GM19324 (cell line): Measurements from ENCODE around the gene GCG.

Source experiments
- ATAC-seq: cut with Tn5 transposase; IDR thresholded peaks from one replicate; pipeline ENCODE4 v1.9.1; 2021; ENCODE audit warnings: mild to moderate bottlenecking, moderate library complexity; ENCODE audit not compliant: unreplicated experiment, low FRiP score

Gene GCG

GRCh38 chr2:162153608-162154224 is 1.7 kb upstream of the GCG start:
- peak; percentile 98 for ATAC-seq

DNA sequence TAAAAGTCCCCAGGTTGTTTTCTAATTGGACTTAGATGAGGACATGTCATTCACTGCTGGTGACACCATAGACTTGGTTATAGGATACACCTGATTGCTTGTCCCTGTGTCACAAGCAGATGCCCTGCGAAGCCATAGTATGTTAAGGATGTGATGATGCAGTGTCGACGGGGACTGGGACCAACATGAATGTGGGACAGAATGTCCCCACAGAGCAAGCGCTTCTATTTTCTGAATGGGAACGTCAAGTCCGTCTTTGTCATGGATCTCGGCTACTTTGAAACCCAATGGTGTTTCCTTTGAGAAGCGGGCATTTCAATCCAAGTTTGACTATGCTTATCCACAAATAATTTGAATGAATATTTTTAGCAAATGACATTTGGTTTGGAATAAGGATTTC is 2.1 kb downstream of the GCG start:
- ATAC-seq, result no peak

GRCh38 chr2:162149466-162149865 is 2.6 kb downstream of the GCG start:
- ATAC-seq, result no peak

GRCh38 chr2:162148956-162149355 is 3.1 kb downstream of the GCG start:
- ATAC-seq, result no peak

- no peak for ATAC-seq
Measured at GRCh38 chr2:162143969-162144368, 8.1 kb downstream of the GCG start.

DNA sequence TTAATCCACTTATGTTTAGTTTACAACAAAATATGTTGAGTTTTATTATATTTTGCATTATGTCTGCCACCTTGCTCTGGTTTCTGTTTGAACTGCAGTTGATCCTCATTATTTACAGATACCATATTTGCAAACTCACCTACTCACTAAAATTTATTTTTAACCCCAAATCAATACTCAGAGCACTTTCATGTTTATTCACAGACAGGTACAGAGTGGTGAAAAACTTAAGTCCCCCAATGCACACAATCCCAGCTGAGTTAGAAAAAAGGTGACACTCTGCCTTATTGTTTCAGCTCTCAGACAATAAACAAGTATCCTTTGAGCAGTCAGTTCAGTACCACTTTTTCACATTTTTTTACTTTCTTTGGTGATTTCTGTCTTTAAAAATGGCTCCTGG is 13.7 kb downstream of the GCG start:
- ATAC-seq, result no peak

- ATAC-seq, result no peak
Measured at GRCh38 chr2:162127422-162127821, 24.6 kb downstream of the GCG start.

- ATAC-seq, result no peak
Measured at GRCh38 chr2:162126527-162126926, 25.5 kb downstream of the GCG start.

GRCh38 chr2:162126111-162126519 is 25.9 kb downstream of the GCG start:
- peak; percentile 85 for ATAC-seq

DNA sequence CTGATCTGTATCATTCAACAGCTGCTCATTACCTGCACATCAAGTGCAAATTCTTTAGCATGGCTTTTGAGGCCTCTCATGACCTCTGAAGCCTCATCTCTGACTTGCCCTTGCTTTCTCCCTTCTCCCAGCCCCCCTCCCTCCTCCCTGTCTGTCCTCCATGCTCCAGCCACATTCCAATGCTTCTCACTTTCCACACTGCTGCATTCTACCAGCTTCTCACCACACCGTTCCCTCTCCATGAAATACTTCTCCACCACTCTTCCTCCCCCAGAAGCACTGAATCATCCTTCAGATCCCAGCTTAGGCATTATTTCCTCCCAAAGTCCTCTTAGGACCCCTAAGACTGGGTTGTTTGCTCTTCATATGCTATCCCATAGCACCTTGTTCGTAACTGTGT is 26.9 kb downstream of the GCG start:
- ATAC-seq, result no peak

GRCh38 chr2:162123806-162124758 is 28.0 kb downstream of the GCG start:
- ATAC-seq, result no peak

DNA sequence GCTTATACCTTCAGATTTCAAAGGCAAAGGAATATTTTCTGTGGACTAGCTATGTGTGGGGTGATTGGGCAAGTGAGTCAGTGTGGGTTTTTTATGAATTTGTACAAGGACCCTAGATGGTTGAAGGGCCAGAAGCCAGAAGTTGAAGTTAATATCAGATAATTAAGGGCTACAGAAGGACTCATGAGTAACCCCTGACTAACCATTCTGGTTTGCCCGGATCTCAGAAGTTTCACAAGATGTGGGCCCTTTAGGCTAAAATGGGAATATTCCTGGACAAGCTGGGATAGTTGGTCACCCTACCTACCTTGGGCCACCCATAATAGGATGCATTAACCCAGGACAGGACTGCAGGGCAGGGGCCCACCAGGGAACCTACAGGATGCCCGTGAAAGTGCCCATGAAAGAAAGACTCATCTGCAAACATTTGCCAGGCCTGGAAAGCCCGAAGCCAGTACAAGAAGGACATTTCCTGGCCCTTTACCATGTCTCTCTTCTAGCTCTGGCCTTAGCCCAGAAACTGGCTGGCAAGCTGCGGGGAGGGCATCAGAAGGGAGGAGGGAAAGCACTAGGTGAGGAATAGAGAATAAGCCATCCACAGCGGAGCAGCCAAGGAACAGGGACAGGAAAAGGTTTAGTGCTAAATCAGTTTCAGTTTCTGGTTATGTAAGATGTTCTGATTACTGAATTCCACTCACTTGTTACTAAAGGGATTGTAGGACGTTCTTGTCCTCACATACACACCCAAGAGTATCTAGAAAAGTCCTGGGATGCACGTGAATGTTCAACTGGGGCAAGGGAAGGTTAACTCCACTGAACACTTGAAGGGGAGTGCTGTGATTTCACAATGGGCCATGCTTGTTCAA is 33.6 kb downstream of the GCG start:
- ATAC-seq, result no peak

DNA sequence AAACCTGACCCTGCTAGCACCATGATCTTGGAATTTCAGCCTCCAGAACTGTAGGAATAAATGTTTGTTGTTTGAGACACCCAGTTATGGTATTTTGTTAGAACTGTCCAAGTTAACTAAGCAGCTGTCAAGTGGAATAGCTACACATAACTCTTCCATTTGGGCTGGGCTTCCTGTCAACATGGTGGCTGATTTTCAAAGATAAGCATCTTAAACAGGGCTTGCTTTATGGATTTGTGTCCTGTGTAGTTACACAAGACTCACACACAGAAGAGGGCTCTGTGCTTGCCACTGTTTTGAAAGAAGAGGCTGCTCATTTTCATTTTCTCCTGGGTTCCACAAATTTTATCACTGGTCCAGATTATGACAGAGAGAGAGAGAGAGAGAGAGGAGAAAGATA is 35.7 kb downstream of the GCG start:
- ATAC-seq, result no peak

DNA sequence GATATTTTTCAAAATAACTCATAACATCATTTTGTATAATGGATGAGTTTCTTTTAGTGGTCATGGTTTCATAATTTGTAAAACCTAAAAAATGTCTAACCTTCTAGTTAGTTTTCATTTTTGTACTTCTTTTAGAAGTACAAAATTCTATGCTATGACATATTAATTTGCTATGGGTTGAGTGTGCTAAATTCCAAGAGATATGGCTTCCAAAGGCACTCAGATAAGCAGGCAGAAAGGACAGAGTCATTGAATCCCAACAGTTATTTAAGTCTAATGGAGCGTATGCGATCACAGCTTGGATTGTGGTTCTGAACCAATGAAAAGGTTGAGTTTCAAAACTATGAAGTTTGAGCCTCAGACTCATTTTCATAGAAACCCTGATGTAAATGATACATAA is 37.0 kb downstream of the GCG start:
- no peak for ATAC-seq

DNA sequence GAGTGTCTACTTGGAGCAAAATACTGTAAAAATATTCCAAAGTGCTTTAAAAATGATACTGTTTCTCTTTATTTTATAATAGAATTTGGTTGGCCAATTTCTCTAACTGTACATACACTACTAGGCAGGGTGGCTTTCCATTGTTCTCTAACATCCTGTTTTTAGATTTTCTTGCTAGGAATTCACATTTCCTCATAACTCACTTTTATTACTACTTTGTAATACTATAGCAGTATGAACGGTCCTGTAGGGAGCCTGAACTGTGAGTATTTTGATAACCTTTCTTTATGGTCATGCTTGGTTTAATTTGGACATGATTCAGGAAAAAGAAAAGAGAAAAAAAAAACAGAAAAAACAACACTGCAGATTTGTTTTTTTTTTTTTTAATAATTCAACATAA is 37.8 kb downstream of the GCG start:
- no peak for ATAC-seq

DNA sequence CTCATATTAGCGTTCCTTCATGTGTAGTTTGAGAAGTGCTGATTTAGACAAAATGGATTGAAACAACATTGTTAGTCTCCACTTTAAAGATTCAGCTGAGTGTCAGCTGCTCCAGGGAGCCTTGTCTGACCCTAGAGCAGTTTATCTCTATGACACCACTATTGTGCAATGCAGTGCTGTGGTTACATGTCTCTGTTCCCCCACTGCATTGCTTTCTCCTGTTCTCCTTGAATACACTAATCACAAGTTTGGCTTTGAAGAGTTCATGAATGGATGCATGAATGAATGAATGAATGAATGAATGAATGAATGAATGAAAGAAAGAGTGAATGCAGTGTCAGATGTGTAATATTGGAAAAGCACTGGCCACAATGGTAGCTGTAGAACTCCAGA is 38.3 kb downstream of the GCG start:
- no peak for ATAC-seq

DNA sequence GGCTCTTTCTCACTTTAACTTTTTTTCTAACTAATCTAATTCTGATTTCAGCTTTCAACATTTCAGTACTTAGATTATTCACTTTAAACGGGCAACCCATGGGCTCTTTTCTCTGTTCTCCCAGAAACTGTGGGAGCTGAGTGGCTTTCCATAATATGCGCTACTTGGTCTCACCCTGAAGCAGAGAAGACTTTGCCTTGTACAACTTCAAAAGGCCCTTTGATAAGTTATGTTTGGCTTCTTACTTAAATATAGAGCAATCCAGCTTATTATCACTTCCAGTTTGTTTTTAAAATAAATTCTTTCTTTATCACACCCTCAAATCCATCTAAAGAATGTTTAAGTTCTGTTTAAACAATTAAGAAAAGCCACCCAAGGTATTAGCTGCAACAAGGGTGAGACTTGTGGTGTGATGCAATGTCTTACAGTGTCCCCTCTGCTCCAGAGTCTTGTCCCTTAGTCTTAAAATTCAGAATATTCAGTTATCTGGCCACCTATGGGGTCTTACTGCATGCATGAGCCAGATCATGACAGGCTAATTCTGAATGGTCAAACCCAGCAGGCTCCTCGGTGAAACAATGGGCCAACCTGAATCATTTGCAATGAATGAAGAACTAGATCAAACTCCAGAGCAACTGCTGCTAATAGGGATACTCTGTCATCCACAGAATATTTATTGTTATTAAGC is 38.8 kb downstream of the GCG start:
- ATAC-seq, result no peak

DNA sequence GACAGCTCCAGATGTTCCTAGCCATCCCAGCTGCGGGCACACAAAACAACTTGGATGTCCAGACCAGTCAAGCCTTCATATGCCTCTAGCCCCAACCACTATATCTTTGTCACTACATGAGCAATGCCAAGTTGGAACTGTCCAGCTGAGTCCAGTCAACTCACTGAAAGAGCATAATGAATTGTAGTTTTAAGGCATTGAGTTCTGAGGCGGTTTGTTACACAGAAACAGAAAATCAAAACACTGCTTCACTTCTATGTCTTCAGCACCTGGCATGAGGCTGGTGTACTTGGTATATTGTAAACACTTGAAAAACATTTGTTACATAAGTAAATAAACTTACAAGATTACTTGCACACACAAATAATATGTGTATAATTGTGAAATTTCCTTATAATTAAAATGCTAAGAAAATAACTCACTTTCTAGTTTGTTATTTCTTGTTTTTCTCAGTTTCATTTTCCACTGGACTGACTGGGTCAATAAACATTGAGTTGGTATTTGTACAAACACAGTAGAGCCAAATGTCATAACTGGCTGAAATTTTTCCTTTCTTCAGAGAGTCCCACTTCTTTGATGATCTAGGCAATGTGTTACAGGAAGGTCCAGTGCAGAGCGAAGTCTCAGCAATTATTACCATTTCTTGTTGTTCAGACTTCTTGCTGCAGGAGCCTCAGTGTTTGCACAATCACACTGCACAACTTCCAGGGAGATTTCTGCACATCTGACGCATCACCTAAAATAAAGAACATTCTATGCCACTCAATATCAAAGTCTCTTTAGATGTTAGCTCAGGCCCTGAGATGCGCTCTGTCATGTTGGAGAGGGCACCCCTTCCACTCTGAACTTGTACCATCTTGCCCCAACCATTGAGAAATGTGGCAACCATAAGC is 39.8 kb downstream of the GCG start:
- no peak for ATAC-seq

DNA sequence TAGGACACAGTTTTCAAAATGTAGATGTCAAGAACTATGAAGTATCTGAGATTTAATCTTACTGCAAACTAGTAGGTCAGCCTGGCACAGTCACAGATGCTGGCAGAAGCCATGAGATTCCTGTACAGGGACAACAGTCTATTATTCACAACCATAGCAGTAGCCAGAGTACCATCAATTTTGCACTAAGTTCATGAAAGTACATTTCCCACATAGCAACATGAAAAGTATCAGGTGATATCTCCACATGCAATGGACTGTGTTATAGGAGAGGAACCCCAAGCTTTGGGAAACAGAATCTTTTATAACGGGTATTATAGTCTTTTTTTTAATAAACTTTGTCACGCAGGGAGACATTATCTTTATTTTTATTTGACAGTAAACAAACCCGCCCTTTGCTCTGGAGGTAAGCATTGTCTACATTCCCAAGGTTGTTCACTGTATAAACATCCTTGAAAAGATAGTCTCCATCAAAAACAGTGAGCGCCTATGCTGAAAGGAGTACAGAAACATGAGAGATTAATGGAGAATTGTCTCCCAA is 44.6 kb downstream of the GCG start:
- no peak for ATAC-seq
